Measurements from ENCODE around the gene PPP2R5E. TPM values are rescaled to one million over a fixed set of nuclear protein-coding genes. Genes with fewer than 3 reads are reported as not detected.
"Not testable (repeated sequence)": the region's sequence is repeated elsewhere in the genome, so short reads cannot be mapped to it uniquely, and the experiment has no call there.

Gene PPP2R5E
- total RNA-seq, 1 experiment from 2014 or later: 28.9 TPM

DNA sequence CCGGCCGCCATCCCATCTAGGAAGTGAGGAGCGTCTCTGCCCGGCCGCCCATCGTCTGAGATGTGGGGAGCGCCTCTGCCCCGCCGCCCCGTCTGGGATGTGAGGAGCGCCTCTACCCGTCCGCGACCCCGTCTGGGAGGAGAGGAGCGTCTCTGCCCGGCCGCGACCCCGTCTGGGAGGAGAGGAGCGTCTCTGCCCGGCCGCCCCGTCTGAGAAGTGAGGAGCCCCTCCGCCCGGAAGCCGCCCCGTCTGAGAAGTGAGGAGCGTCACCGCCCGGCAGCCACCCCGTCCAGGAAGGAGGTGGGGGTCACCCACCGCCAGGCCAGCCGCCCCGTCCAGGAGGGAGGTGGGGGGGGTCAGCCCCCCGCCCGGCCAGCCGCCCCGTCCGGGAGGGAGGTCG lies 20.7 kb downstream of the PPP2R5E start:
- not testable (repeated sequence) for DNase-seq (ENCODE audit: low read depth)

DNA sequence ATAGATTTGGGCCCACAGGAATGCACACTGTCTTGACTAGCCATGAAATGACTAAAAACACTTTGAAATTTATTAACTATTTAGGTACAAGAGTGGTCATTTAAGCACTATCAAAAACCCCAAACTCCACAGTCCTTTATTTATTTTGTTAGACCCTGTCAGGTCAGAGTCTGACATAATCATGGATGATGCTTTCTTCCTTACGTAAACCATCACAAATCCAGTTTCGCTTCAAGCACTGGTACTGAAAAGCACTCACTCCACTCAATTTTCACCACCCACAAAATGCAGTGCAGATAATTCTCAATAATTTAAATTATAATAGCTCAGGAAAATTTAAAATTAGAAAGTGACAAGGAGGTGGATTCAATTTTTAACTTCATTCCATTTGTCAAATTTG lies 25.8 kb downstream of the PPP2R5E start:
- no peak for DNase-seq (ENCODE audit: low read depth)

DNA sequence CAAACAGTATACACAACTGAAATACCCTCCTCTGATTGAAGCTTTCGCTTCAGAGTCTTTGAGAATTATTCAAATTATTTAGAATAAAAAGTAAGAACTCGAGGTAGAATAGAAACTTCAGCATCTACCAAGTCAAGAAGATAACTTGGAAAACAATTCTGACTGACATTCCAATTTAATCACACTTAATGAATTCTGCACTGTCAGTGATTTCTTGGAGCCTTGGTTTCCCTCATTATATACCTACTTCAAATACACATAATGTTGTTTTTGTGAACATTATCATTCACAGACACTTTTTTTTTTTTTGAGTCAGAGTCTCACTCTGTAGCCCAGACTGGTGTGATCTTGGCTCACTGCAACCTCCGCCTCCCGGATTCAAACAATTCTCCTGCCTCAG lies 27.9 kb downstream of the PPP2R5E start:
- DNase-seq (ENCODE audit: low read depth): no peak

DNA sequence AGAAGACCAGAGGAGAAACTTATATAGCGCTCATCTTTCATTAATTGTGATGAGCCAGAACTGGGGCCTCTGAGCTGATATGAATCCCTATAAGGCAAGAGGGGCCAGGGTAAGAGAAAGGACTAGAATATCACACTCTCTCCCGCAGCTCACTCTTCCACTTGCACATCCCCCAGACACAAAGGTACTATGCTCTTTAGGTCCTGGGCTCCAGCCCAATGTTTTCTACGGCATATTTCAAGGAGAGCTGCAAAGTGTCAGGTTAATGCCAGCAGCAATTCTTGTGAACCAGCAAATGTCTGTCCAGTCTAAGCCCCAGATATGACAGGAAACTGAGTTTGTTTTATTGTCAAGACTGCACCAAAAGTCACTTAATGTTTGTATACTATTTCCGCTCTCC lies 29.4 kb downstream of the PPP2R5E start:
- no peak for DNase-seq (ENCODE audit: low read depth)

DNA sequence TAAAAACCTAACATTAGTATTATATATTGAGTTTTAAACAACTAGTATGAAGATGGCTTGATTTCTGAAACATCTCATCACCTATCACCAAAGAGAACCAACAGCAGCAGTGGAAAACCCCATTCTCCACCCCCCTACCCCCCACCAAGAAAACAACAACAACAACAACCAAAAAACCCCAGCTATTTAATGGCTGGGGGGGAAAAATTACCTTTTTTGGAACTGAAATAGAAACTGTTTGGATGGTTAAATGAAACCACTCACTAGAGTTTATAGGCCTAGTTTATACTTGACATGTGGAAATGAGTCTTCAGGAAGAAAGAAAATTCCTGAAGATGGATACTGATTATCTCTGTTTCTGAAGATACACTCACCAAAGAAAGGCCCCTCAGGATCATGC lies 30.3 kb downstream of the PPP2R5E start:
- no peak for DNase-seq (ENCODE audit: low read depth)

DNA sequence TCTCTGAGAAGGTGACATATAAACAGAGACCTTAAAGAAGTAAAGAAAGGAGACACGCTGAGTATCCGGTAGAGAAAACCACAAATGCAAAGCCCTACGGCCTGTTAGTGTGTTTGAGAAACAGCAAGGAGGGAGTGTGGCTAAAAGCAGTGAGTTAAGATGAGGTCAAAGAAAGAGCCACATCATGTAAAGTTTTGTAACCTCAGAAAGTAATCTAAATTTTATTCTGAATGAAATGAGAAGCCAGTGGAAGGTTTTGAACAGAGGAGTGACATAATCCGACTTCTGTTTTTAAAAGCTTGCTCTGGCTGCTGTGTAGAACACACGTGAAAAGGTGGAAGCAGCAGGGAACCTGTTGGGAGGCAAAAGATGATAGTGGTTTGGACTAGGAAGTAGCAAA lies 32.6 kb downstream of the PPP2R5E start:
- DNase-seq (ENCODE audit: low read depth): peak; percentile 19

DNA sequence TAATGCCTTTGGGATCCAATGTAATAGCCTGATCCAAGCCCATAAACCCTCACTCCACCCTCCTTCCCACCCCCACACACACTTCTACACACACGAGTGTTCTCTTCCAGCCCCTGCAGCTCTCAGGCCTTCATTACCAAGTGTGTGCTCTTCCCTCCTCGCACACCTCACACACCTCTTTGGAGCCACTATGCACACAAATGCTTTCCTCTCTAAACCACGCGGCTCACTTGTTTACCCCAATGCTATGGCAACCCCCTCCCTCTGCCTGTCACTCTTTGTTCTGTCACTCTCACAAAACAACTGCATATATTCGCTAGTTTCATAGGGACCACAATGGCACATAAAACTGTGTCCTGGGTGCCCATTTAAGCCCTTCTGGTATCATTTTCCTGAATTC lies 35.1 kb downstream of the PPP2R5E start:
- DNase-seq (ENCODE audit: low read depth): no peak

DNA sequence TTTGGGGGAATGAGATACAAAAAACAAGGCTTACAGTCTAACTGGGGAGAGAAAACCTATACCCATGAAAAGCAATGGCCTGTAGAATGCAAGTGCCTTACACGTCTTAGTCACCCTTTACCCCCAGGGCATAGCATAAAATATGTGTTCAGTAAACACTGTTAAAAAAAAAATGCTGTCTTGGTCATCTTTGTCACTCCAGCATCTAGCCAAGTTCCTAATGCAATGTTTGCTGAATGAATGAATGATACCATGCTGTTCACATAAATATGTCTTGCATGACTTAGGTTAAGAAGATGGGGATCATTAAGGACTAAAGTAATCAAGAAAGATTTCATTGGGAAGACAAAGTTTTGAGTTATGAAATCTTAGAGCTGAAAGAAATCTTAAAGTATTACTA lies 38.5 kb downstream of the PPP2R5E start:
- DNase-seq (ENCODE audit: low read depth): peak; percentile 78

DNA sequence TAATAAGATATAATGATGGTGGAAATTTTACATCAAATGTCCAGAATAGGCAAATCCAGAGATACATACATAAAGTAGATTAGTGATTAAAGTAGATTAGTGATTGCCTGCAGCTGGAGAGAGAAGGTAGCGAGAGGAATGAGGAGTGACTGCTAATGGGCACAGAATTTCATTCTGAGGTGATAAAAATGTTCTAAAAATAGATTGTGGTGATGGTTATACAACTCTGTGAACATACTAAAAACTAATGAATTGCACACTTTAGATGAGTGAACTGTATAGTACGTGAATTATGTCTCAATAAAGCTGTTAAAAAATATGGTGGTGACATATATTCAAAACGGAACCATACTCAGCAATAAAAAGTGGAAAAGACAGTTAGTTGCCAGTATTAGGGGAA lies 41.7 kb downstream of the PPP2R5E start:
- no peak for DNase-seq (ENCODE audit: low read depth)

DNA sequence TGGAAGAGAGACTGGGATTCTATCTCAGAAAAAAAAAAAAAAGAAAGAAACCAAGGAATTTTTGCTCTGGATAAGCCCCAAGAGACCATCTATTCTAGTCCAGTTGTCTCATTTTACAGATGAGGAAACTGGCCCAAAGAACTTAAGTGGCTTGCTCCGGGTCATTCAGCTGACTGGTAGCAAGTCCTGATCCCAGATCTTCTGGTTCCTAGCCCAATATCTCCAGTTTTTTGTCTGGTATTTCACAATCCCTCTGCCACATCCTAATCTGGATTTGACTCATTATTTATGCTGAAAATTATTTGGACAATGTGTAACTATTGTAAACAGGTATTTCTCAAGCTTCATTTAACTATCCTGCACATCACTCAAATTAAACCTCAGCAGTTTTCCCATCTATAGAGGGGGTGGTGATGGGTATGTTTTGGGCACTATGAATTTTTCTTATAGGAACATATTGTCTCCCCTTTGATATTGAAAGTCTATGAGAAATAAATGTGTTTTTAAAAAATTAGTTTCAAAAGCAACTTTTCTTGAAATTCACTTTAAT lies 43.4 kb downstream of the PPP2R5E start:
- DNase-seq (ENCODE audit: low read depth): peak; percentile 46

DNA sequence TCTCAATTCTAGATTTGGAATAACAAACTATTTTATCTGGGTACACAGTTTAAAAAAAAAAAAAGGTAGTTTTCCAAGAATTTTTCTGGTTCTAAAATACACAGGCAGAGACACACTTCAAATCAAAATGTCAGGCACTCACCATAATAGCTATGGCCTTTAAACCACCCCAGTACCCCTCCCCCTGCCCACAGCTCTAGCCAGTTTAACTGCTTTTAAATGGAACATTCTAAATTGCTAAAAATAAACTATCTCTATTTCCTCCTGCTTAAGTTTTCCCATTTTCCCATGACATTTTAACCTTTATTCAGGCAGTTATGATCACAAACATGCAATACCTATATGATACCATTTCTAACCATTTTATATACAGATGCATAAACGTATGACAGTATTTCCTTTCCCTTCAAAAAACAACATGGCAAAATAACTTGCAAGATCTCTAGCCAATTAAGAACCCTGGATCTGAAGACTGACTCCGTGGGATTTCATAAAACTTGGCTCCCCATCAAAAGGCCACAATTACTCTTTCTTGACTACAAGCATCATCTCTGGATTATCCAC lies 46.3 kb downstream of the PPP2R5E start:
- no peak for DNase-seq (ENCODE audit: low read depth)

DNA sequence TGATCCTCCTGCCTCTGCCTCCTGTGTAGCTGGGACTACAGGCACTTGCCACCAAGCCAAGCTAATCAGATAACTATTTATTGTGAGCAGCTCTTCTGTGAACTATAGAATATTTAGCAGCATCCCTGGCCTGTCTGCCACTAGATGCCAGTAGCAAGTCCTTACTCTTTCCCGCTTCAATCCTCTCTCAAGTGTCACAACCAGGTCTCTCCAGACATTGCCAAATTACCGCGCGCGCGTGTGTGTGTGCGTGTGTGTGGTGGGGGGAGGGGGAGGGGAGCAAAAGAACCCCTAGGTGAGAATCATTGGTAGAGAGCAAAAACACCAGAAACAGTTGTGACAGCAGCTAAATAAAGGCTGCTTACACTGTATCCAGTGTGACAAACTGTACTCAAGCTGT lies 49.9 kb downstream of the PPP2R5E start:
- peak; percentile 32 for DNase-seq (ENCODE audit: low read depth)

DNA sequence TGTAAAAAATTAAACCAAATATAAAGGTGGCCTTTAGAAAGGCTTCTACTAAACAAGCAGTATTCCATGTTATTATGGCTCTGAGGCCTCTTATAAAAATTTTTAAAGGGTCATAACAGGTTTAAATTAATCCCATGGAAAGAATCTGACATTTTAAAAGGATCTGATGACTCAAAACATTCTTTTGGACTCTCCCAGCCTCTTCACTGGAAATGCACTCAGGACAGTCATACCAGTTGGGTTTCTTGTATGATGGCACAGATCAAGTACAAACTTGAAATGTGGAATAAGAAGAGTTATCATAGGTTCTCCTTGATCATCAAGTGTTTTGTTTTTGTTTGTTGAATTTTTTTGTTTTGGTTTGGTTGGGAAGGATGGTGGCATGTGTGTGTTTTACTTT lies 50.8 kb downstream of the PPP2R5E start:
- peak; percentile 73 for DNase-seq (ENCODE audit: low read depth)

DNA sequence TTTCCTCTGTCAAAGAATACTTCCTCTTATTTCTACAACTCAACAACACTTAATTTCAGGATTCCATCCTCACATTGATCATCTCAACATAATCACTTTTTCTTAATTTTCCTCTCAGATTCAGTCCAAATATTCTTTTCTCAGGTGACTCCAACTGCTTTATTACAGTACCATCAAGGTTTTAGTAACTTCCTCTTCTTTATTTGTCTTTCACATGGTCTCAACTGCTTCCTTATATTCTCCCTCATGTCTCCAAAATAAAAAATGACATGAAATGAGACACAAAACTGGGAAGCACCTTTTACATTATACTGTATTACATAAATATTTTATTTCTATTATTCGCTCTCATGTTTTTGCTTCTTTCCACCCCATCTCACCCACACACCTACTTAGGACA lies 55.5 kb downstream of the PPP2R5E start:
- DNase-seq (ENCODE audit: low read depth): no peak

DNA sequence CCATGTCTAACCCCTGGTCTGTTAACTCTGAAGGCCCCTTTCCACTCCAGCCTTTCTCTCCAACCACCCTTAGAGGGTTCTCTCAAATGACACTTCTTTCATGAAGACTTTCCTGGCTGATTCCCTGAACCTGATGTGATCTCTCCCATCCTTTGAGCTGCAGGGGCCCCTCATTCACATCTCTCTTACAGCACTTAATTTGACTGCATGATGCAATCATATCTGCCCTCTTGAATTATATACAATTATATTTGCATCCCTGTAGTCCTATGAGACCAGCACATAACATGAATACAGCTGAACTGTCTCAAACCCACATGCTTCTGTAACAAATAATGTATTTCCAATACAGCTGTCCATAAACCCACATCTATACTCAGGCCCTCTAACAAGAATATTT lies 56.4 kb downstream of the PPP2R5E start:
- DNase-seq (ENCODE audit: low read depth): no peak

DNA sequence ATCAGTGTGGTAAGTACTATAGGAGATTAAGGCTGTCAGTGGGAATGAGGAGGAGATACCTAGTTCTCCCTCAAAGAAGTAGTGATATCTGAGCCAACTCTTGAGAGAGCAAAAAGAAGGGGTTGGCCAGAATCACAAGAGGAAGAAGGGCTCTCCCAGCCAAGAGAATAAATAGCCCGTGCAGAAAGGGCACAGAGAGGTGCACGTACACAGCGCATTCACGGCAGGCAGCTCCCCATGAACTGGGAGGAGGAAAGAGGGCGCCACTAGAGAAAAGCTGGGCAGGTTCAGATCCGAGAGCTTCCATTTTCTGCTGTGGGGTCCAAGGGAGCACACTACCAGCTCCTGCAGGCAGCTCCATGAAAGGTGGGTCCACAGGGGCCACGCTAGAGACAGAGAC lies 59.9 kb downstream of the PPP2R5E start:
- no peak for DNase-seq (ENCODE audit: low read depth)

DNA sequence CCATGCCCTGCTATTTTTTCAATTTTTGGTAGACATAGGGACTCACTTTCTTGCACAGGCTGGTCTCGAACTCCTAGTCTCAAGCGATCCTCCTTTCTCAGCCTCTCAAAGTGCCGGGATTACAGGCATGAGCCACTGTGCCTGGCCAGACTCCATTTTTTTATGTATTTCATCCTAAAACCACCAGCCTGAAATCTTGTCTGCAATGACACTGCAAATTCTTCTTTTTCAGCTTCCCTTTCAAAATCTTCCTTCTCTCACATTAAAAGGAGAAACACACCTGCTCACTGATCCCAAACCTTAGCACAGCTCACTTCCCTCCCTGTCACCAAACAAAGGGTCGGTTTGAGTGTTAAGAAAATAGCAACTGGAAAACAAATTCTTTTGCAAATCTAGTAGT lies 62.6 kb downstream of the PPP2R5E start:
- no peak for DNase-seq (ENCODE audit: low read depth)

DNA sequence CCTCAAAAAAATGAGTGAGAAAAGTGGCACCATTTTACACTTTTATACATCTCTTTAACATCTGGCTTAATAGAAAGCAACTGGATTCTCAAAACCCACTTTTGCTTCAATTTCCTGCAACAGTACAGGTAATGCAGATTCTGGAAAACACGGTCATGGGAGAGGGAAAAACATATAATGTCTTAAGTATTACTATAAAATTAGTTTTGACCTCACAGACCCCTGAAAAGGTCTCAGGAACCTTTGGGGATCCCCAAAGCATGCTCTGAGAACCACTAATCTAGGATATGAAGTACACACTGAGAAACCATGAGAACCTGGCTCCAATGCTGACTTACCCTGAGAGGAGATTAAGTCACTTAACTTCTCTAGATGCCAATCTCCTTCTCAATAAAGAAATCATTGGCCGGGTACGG lies 64.7 kb downstream of the PPP2R5E start:
- DNase-seq (ENCODE audit: low read depth): no peak

DNA sequence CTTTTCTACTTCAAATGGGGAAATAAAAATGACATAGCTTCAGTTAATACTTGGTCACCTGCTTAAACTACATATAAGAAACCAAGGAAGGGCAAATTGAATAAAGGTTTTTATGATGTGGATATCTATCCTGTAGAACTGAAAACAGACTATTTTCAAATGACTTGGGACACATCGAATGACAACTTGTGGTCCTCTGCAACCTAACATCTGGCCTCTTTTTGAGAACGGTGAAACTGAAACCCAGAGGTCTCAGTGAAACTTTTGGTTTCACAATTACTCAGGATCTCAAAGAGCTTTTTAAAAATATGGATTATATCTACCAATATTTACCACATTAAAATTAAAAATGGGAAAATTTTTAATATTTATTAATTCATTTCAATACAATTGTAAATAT lies 65.2 kb downstream of the PPP2R5E start:
- no peak for DNase-seq (ENCODE audit: low read depth)

DNA sequence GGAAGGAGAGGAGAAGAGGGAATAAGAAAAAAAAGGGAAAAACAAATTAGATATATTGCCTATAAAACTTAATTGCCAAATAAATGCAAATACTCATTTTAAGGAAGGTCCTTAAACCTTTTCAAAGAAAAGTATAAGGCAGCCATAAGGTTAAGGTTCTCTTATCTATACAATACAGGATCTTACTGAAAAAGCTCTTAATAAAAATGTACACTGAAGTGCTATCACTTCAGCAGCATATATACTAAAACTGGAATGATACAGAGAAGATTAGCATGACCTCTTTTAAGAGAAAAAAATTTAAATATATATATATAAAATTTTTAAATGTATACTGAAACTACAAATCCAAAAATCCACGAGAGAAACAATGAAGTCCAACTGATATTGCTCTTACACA lies 65.6 kb downstream of the PPP2R5E start:
- no peak for DNase-seq (ENCODE audit: low read depth)

DNA sequence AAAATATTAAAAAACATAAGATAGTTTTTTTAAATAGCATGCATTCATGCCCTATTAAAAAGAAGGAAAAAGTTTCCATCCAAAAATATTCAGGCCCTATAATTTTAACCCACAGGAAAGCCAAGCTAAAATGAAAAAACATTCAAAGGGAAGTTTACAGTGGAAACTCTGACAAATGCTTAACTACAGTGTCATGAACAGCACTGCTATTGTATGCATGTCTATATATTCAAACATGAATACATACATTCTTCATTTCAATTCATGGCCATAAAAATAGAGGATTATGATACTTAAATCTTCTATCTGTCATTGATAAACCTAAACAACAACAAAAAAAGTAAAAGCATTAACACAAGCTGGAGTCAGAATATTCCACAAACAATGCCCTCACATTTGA lies 67.4 kb downstream of the PPP2R5E start:
- no peak for DNase-seq (ENCODE audit: low read depth)

DNA sequence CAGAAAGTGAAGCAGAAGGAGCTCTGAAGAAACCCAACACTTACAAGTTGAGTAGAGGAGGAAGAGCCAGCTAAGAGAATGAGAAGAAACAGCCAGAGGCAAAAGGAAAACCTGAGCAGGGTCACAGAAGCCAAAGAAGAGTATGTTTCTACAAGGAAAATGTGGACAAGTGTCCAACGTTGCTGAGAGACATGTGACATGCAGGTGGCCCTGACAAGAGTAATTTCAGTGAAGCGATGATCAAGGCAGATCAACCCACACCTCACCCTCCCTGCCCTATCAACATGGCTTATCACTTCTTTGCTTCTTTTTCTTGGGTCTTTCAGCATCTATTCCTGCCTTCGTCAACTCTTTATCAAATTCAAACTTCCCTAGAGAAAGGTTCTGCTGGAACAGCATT lies 68.3 kb downstream of the PPP2R5E start:
- no peak for DNase-seq (ENCODE audit: low read depth)

DNA sequence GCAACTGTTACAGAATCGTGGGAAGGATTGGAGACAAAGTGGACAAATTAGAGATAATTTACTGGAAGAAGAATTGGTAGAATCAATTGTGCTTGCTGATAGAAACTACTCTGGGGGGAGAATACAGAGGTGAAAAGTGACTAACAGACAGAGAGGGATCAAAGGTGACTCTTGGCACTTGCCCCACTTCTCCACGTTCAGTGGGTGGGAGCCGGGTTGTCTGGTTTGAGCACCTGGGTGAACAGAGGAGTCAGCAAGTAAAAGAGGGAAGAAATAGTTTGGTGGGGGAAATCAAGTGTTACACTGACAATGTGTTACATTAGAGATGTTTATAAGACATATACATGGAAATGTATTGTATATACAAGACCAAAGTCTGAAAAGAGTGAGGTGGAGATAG lies 69.1 kb downstream of the PPP2R5E start:
- DNase-seq (ENCODE audit: low read depth): no peak

Data from M059J (cell line).